ENCODE measurements around the gene ECM2. TPM values are rescaled to one million over a fixed set of nuclear protein-coding genes. Genes with fewer than 3 reads are reported as not detected.

Gene ECM2
- total and polyA plus RNA-seq, 7 donors, result 1.2 to 19.7 (median 5.4) TPM; not detected in 1

DNA sequence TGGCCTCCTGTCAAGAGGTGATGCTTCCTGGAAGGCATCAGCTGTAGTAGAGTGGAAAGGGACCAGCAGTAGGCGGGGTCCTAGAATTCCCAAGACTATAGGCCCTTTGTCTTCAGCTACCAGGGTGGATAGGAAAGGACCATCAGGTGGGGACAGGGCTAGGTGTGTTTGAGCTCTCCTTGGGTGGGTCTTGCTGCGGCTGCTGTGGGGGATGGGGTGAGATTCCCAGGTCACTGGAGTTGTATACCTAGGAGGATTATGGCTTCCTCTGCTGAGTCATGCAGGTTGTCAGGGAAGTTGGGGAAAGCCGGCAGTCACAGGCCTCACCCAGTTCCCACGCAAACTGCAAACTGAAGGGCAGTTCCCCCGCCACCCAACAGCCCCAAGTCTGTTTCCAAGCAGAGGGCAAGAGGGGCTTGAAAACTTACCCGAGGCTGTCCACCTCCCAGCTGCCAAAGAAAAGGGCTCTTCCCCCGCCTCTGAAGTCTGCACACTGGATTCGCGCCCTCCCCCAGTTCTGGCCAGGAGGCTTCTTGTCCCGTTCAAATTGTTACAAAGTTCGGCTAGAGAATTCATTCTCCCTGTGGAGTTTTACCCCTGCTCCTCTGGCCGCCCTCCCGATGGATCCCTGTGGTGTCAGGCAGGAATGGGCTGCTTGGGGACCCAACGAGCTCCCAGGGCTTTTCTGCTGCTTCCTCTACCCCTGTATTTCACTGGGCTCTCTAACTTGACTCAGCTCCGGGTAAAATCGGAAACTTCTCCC is 23.0 kb upstream of the ECM2 start:
- Histone ChIP-seq H3K4me1 (peaks cover 0 to 14% (median 5%) of the 10 kb centered on the region in 4 donors), H3K27ac (no peak overlapping the region), H3K36me3 (no peaks in the 10 kb centered on the region), H3K27me3 (no peaks in the 10 kb centered on the region), H3K4me3 (no peak overlapping the region), H3K9me3 (no peaks in the 10 kb centered on the region)
- intact Hi-C loops (cut with DNase I), result no loop called here
- 75 to 88% methylated on average over 16 of the region's 16 CpGs for WGBS, 2 donors
- DNase-seq, result no peak
- TF ChIP-seq POLR2A (IDR thresholded peaks at IDR 0.05) (no peak), POLR2AphosphoS5 (IDR thresholded peaks at IDR 0.05) (no peak), EP300 (IDR thresholded peaks at IDR 0.05) (no peak)
- TF ChIP-seq, protein P1, sequence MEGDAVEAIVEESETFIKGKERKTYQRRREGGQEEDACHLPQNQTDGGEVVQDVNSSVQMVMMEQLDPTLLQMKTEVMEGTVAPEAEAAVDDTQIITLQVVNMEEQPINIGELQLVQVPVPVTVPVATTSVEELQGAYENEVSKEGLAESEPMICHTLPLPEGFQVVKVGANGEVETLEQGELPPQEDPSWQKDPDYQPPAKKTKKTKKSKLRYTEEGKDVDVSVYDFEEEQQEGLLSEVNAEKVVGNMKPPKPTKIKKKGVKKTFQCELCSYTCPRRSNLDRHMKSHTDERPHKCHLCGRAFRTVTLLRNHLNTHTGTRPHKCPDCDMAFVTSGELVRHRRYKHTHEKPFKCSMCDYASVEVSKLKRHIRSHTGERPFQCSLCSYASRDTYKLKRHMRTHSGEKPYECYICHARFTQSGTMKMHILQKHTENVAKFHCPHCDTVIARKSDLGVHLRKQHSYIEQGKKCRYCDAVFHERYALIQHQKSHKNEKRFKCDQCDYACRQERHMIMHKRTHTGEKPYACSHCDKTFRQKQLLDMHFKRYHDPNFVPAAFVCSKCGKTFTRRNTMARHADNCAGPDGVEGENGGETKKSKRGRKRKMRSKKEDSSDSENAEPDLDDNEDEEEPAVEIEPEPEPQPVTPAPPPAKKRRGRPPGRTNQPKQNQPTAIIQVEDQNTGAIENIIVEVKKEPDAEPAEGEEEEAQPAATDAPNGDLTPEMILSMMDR (IDR thresholded peaks at IDR 0.05), result no peak

DNA sequence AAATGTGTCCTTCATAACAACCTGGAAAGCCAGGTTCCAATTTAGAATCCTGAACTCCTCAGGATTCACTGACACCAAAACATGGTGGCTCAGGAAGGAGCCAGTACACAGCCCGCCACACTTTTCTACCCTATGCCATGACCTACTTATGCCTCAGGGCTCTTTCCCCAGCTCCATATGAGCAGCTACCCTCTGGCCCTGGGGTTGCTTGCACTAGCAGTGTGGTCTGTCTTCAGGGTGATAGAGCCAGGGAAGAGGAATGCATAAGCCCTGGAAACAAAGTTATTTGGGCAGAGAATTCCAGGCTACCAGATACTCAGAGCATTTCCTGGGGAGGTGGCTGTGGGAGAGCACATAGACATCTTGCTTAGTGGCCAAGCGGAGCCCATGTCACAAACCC is 15.0 kb upstream of the ECM2 start:
- no peaks in the 10 kb centered on the region for H3K4me1 ChIP-seq
- intact Hi-C loops (cut with DNase I), result no loop called here
- no peak overlapping the region for H3K4me3 ChIP-seq
- TF ChIP-seq, protein P1 (IDR thresholded peaks at IDR 0.05), result no peak
- no peak for TF ChIP-seq POLR2AphosphoS5 (IDR thresholded peaks at IDR 0.05)
- no peak for TF ChIP-seq POLR2A (IDR thresholded peaks at IDR 0.05)
- no peak for TF ChIP-seq EP300 (IDR thresholded peaks at IDR 0.05)
- H3K9me3 ChIP-seq, result no peaks in the 10 kb centered on the region
- DNase-seq, result no peak
- H3K27ac ChIP-seq, result no peak overlapping the region
- H3K27me3 ChIP-seq, result no peaks in the 10 kb centered on the region
- 97 to 98% methylated on average over 2 of the region's 2 CpGs for WGBS, 2 donors
- H3K36me3 ChIP-seq, result no peaks in the 10 kb centered on the region

DNA sequence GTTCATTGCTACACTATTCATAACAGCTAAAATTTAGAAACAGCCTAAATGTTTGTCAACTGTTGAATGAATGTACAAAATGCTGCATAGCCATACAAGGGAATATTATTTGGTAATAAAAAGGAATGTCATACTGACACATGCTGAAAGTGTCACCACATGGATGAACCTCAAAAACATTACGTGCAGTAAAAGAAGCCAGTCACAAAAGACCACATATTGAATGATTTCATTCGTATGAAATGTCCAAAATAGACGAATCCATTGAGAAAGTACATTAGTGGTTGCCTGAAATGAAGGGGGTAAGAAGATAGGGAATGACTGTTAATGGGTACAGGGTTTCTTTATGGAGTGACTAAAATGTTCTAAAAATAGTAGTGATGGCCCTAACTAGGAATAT is 11.6 kb upstream of the ECM2 start:
- Histone ChIP-seq H3K9me3 (no peaks in the 10 kb centered on the region), H3K4me3 (no peak overlapping the region), H3K27me3 (no peaks in the 10 kb centered on the region), H3K4me1 (no peaks in the 10 kb centered on the region), H3K27ac (no peak overlapping the region), H3K36me3 (no peaks in the 10 kb centered on the region)
- TF ChIP-seq POLR2AphosphoS5 (IDR thresholded peaks at IDR 0.05) (no peak), POLR2A (IDR thresholded peaks at IDR 0.05) (no peak), EP300 (IDR thresholded peaks at IDR 0.05) (no peak)
- TF ChIP-seq, protein P1 (IDR thresholded peaks at IDR 0.05), result no peak
- WGBS, 2 donors, result 95 to 97% methylated on average over 3 of the region's 3 CpGs
- DNase-seq, result no peak
- intact Hi-C loops (cut with DNase I), result no loop called here

DNA sequence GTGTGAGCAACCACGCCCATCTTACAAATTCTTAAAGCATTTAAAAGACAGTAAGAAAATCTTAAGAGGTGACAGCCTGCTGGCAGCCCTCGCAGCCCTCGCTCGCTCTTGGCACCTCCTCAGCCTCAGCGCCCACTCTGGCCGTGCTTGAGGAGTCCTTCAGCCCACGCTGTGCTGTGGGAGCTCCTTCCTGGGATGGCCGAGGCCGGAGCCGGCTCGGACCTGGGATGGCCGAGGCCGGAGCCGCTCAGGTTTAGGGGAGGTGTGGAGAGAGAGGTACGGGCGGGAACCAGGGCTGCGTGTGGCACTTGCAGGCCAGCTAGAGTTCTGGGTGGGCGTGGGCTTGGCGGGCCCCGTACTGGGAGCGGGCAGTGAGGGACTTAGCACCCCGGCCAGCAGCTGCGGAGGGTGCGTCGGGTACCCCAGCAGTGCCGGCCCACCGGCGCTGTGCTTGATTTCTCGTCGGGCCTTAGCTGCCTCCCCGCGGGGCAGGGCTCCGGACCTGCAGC is 9.3 kb upstream of the ECM2 start:
- Histone ChIP-seq H3K4me1 (no peaks in the 10 kb centered on the region), H3K9me3 (no peaks in the 10 kb centered on the region), H3K27ac (no peak overlapping the region), H3K27me3 (no peaks in the 10 kb centered on the region), H3K4me3 (no peak overlapping the region), H3K36me3 (no peaks in the 10 kb centered on the region)
- DNase-seq, result no peak
- TF ChIP-seq POLR2AphosphoS5 (IDR thresholded peaks at IDR 0.05) (no peak), EP300 (IDR thresholded peaks at IDR 0.05) (no peak), POLR2A (IDR thresholded peaks at IDR 0.05) (no peak)
- TF ChIP-seq, protein P1 (IDR thresholded peaks at IDR 0.05), result no peak
- intact Hi-C loops (cut with DNase I), result no loop called here
- WGBS, 2 donors, result 98% methylated on average over 33 of the region's 33 CpGs

Data from sigmoid colon (tissue), 7 donors.